ENCODE results near the gene HIVEP3.

DNA sequence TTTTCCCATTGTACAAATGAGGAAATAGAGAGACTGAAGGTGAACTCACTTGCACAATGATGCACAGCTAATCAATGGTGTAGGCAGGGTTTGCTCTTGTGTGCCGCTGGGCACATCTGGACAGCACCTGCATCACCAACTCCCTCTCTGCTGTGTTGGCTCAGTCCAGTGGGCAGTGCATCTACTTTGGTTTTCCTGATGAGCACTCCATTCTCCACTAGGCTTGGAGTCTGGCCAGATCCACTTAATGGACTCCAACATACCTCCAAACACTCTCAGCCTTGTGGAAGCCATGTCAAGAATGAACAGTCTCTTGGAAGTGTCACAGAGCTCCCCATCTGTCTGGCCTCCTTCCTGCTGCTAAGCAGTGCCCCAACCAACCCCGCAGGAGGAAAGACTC lies 152.2 kb downstream of the HIVEP3 start:
- no peak for TF ChIP-seq POLR2AphosphoS5 (IDR thresholded peaks at IDR 0.05; ENCODE audit: low read depth, low read length)
- TF ChIP-seq, protein P1, sequence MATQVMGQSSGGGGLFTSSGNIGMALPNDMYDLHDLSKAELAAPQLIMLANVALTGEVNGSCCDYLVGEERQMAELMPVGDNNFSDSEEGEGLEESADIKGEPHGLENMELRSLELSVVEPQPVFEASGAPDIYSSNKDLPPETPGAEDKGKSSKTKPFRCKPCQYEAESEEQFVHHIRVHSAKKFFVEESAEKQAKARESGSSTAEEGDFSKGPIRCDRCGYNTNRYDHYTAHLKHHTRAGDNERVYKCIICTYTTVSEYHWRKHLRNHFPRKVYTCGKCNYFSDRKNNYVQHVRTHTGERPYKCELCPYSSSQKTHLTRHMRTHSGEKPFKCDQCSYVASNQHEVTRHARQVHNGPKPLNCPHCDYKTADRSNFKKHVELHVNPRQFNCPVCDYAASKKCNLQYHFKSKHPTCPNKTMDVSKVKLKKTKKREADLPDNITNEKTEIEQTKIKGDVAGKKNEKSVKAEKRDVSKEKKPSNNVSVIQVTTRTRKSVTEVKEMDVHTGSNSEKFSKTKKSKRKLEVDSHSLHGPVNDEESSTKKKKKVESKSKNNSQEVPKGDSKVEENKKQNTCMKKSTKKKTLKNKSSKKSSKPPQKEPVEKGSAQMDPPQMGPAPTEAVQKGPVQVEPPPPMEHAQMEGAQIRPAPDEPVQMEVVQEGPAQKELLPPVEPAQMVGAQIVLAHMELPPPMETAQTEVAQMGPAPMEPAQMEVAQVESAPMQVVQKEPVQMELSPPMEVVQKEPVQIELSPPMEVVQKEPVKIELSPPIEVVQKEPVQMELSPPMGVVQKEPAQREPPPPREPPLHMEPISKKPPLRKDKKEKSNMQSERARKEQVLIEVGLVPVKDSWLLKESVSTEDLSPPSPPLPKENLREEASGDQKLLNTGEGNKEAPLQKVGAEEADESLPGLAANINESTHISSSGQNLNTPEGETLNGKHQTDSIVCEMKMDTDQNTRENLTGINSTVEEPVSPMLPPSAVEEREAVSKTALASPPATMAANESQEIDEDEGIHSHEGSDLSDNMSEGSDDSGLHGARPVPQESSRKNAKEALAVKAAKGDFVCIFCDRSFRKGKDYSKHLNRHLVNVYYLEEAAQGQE (IDR thresholded peaks at IDR 0.05; ENCODE audit: insufficient read depth in 1 of 2, low read depth in 2 of 2, low read length in 2 of 2): no peak
- TF ChIP-seq TAF1 (IDR thresholded peaks at IDR 0.05; ENCODE audit: borderline replicate concordance, insufficient read depth, low read length): no peak
- TF ChIP-seq SIN3A (IDR thresholded peaks at IDR 0.05; ENCODE audit: borderline replicate concordance, insufficient read depth, low read length): no peak
- TF ChIP-seq FOXP2 (optimal IDR thresholded peaks at IDR 0.05; ENCODE audit: borderline replicate concordance, extremely low read depth, extremely low read length, insufficient read depth): no peak
